K562 (cell line): Measurements from ENCODE around the gene PLEKHF1. TPM values are rescaled to one million over a fixed set of nuclear protein-coding genes. Genes with fewer than 3 reads are reported as not detected.
A peak's percentile ranks its signal among the peaks of the same experiment; 100 is the strongest.

ENCODE experiments used
- ARID1B ChIP-seq: fragments of 450-650 bp; IDR thresholded peaks from 2 replicates; pipeline ENCODE4 v1.6.1; 2016; ENCODE audit warnings: antibody characterized with exemption, mild to moderate bottlenecking, inconsistent platforms
- BDP1 ChIP-seq: IDR thresholded peaks from 3 replicates; pipeline ENCODE4 v1.6.1; 2011; ENCODE audit not compliant: insufficient read length, insufficient read depth
- CREB5 ChIP-seq: fragments of 250-450 bp; sonication (Bioruptor Pico); IDR thresholded peaks from 2 replicates; pipeline ENCODE4 v1.5.0; 2020; ENCODE audit warnings: mild to moderate bottlenecking
- FUS ChIP-seq: fragments of 200-400 bp; formaldehyde crosslinking; optimal IDR thresholded peaks from 2 replicates; pipeline ENCODE3; 2017; ENCODE audit warnings: low read depth, low read length
- GATA2 ChIP-seq: sonication (generic); formaldehyde crosslinking; IDR thresholded peaks from 2 replicates; pipeline ENCODE4 v1.4.0; 2020; ENCODE audit warnings: mild to moderate bottlenecking, missing genetic modification reagents
- LEF1 ChIP-seq: fragments of 450-650 bp; IDR thresholded peaks from 2 replicates; pipeline ENCODE4 v1.6.1; 2016; ENCODE audit warnings: mild to moderate bottlenecking
- MAFG ChIP-seq: fragments of 450-650 bp; conservative IDR thresholded peaks from 2 replicates; pipeline ENCODE4 v1.6.1; 2016; ENCODE audit warnings: missing genetic modification characterization, missing compliant biosample characterization
- NRF1 ChIP-seq, 2 experiments: fragments of 450-650 bp; IDR thresholded peaks in 1 of 2; conservative IDR thresholded peaks in 1 of 2; 2 replicates each; pipeline ENCODE4 v1.6.1; 2014; ENCODE audit warnings: mild to moderate bottlenecking in 2 of 2
- RBM14 ChIP-seq: fragments of 200-400 bp; formaldehyde crosslinking; IDR thresholded peaks from 2 replicates; pipeline ENCODE4 v1.6.1; 2018; ENCODE audit warnings: low read depth, mild to moderate bottlenecking, low read length, moderate library complexity, borderline replicate concordance; ENCODE audit not compliant: insufficient read depth
- SMAD4 ChIP-seq: fragments of 250-450 bp; sonication (Bioruptor Pico); conservative IDR thresholded peaks from 2 replicates; pipeline ENCODE4 v1.8.0; 2021; ENCODE audit warnings: inconsistent platforms, mild to moderate bottlenecking, moderate library complexity
- TAF7 ChIP-seq: fragments of 450-650 bp; IDR thresholded peaks from 2 replicates; pipeline ENCODE4 v1.6.1; 2016; ENCODE audit warnings: missing genetic modification characterization, missing compliant biosample characterization
- TAF9B ChIP-seq: fragments of 450-650 bp; IDR thresholded peaks from 2 replicates; pipeline ENCODE4 v1.6.1; 2018; ENCODE audit warnings: mild to moderate bottlenecking; ENCODE audit not compliant: partially characterized antibody
- ZNF282 ChIP-seq: sonication (generic); formaldehyde crosslinking; IDR thresholded peaks from 2 replicates; pipeline ENCODE4 v1.8.1; 2023; ENCODE audit warnings: missing genetic modification reagents
- ZNF354B ChIP-seq: fragments of 250-450 bp; sonication (Bioruptor Pico); IDR thresholded peaks from 2 replicates; pipeline ENCODE4 v1.4.0; 2020
- ZNF445 ChIP-seq: fragments of 250-450 bp; sonication (Bioruptor Pico); IDR thresholded peaks from 2 replicates; pipeline ENCODE4 v1.4.0; 2020; ENCODE audit warnings: low read depth, mild to moderate bottlenecking, moderate library complexity
- ZNF561 ChIP-seq: fragments of 450-650 bp; formaldehyde crosslinking; conservative IDR thresholded peaks from 2 replicates; pipeline ENCODE4 v1.4.0; 2020; ENCODE audit warnings: mild to moderate bottlenecking, moderate library complexity
- ZNF696 ChIP-seq: fragments of 250-450 bp; sonication (Bioruptor Pico); conservative IDR thresholded peaks from 2 replicates; pipeline ENCODE4 v1.4.0; 2020; ENCODE audit warnings: mild to moderate bottlenecking, moderate library complexity
- polyA plus RNA-seq, 8 experiments: library from polyadenylated mRNA; depleted of rRNA in 4 of 8; stranded (reverse) in 5 of 8; unstranded in 3 of 8; fragments of >200 nt; fragmentation: Nextera tagmentation in 2 of 8; fragmentation: Illumina TruSeq in 1 of 8; extraction: Ambion mirVana in 2 of 8; extraction: Trizol in 1 of 8; gene quantifications; 2 replicates each; pipeline versions ENCODE4 v1.2.1 to v1.2.3, GENCODE V29; 2011 to 2014; ENCODE audit warnings: inconsistent platforms in 1 of 8, missing spikeins in 1 of 8
- total RNA-seq, 7 experiments: library from RNA; depleted of rRNA in 6 of 7; stranded (reverse); fragments of >200 nt in 6 of 7; fragmentation: Illumina TruSeq in 2 of 7; extraction: Trizol in 2 of 7; gene quantifications; 2 replicates each; pipeline versions ENCODE4 v1.2.1 to v1.2.3, GENCODE V29; 2011 to 2021; ENCODE audit warnings: low replicate concordance in 1 of 7
- TF ChIP-seq, protein P1 (sequence below): fragments of 250-450 bp; sonication (Bioruptor Pico); IDR thresholded peaks from 2 replicates; pipeline ENCODE4 v1.5.0; 2021; ENCODE audit warnings: mild to moderate bottlenecking, moderate library complexity
- TF ChIP-seq, protein P2 (sequence below): fragments of 450-650 bp; IDR thresholded peaks from 2 replicates; pipeline ENCODE4 v1.6.1; 2017; ENCODE audit warnings: antibody characterized with exemption
- TF ChIP-seq, protein P3 (sequence below), 2 experiments: fragments of 200-800 bp in 1 of 2; sonication (Bioruptor generic) in 1 of 2; sonication (generic) in 1 of 2; formaldehyde crosslinking in 1 of 2; IDR thresholded peaks in 1 of 2; conservative IDR thresholded peaks in 1 of 2; 2 replicates each; pipeline versions ENCODE4 v1.5.0 to v1.6.1; 2016 to 2020; ENCODE audit warnings: missing compliant biosample characterization in 1 of 2, missing genetic modification characterization in 1 of 2, missing genetic modification reagents in 1 of 2

The PLEKHF1 gene
- total and polyA plus RNA-seq, 9 of the 15 experiments (the other 6 are each of a cell fraction or from before 2014, with no cell fraction given): 0.07 to 13.4 (median 3.9) TPM; not detected in 1

DNA sequence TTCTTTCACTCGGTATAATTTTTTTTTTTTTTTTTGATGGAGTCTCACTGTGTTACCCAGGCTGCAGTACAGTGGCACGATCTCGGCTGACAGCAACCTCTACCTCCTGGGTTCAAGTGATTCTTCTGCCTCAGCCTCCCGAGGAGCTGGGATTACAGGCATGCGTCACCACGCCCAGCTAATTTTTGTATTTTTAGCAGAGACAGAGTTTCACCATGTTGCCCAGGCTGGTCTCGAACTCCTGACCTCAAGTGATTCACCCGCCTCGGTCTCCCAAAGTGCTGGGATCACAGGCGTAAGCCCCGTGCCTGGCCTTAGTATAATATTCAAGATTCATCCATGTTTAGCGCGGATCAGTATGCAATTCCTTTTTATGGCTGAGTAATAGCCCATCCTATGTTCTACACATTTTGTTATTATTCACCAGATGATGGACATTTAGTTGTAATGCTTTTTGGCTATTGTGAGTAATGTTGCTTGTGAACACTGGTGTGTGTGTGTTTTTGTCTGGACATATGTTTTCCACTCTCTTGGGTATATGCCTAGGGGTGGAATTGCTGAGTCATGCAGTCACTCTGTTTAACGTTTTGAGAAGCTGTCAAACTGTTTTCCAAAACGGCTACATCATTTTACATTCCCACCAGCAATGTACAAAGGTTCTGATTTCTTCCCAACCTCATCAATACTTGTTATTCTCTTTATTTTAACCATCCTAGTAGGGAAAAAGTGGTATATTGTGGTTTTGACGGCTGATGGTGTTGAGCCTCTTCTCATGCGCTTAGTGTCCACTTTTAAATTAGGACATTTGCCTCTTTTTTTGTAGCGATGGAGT, 22.9 kb downstream of the PLEKHF1 start (continued):
- TF ChIP-seq, protein P1, sequence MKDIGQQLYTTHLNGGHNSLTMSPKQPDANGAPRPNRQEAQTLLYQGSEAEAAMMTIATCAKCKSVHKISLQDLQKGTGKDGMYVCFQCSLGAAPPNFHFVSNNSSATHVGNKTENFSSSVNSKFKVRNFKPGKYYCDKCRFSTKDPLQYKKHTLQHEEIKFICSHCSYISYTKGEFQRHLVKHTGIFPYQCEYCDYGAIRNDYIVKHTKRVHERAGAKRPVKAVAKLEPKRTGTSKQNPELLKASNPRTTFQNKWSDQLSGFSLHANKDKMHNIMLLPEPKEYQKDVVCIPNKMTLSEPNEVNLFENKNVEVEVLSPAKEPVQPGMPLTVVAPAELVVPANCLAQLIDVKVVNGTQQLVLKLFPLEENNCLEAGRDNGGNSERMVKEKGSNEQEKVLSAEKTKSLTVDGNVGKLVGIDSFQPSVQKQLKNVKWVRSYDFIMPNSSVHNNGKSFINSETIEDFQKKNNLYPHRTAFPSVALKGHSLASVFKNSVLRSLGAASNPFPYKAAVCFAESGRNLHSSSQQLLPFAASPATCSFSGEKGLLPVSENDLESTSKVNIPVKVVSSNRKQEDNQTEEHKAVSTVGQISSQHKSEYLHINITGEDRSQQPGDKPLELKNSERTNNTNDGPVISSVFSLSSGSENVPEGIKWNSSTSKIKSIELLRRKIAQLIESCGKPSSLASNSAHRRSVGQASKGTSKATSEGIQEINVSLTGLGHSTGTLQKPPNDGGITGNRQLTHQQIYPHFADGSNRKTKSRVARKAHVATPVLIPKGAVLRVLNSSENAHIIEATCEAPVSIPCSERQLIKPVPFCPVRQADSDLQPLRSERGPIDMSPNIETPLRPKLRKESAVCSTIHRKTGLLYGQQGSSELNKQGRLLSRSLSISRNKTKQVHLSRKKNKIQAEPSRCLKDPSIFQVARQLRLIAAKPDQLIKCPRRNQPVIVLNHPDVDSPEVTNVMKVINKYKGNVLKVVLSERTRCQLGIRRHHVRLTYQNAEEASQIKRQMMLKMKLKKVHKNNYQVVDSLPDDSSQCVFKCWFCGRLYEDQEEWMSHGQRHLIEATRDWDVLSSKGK (CRISPR knock-in tag): no peak
- TF ChIP-seq FUS: no peak
- no peak; the same call in 1 of the 2 replicates for TF ChIP-seq LEF1
- no peak for TF ChIP-seq TAF7 (tag)
- no peak for TF ChIP-seq GATA2 (CRISPR knock-in tag)
- no peak for TF ChIP-seq CREB5 (CRISPR knock-in tag)
- TF ChIP-seq TAF9B: no peak
- TF ChIP-seq ZNF561 (CRISPR knock-in tag): no peak
- TF ChIP-seq ZNF354B (CRISPR knock-in tag): no peak; the same call in 1 of the 2 replicates
- TF ChIP-seq ZNF696 (CRISPR knock-in tag): no peak
- no peak for TF ChIP-seq RBM14
- no peak for TF ChIP-seq ZNF445 (CRISPR knock-in tag)
- peak; percentile 78 for TF ChIP-seq ARID1B
- TF ChIP-seq, protein P2, sequence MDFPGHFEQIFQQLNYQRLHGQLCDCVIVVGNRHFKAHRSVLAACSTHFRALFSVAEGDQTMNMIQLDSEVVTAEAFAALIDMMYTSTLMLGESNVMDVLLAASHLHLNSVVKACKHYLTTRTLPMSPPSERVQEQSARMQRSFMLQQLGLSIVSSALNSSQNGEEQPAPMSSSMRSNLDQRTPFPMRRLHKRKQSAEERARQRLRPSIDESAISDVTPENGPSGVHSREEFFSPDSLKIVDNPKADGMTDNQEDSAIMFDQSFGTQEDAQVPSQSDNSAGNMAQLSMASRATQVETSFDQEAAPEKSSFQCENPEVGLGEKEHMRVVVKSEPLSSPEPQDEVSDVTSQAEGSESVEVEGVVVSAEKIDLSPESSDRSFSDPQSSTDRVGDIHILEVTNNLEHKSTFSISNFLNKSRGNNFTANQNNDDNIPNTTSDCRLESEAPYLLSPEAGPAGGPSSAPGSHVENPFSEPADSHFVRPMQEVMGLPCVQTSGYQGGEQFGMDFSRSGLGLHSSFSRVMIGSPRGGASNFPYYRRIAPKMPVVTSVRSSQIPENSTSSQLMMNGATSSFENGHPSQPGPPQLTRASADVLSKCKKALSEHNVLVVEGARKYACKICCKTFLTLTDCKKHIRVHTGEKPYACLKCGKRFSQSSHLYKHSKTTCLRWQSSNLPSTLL: no peak
- peak; percentile 62 for TF ChIP-seq SMAD4
- TF ChIP-seq, protein P3, sequence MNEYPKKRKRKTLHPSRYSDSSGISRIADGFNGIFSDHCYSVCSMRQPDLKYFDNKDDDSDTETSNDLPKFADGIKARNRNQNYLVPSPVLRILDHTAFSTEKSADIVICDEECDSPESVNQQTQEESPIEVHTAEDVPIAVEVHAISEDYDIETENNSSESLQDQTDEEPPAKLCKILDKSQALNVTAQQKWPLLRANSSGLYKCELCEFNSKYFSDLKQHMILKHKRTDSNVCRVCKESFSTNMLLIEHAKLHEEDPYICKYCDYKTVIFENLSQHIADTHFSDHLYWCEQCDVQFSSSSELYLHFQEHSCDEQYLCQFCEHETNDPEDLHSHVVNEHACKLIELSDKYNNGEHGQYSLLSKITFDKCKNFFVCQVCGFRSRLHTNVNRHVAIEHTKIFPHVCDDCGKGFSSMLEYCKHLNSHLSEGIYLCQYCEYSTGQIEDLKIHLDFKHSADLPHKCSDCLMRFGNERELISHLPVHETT (CRISPR knock-in tag; conservative IDR thresholded peaks at IDR 0.05 in 1 of 2, IDR thresholded peaks at IDR 0.05 in 1 of 2): peak in 1 of 2 experiments; percentile 60; a peak in 2 of 4 replicates
- peak; percentile 100 for TF ChIP-seq MAFG
- 0 out of 4 replicates have a peak, but pooled peaks of 1 of the 2 experiments have one; percentile 18 for TF ChIP-seq NRF1 (conservative IDR thresholded peaks at IDR 0.05 in 1 of 2, IDR thresholded peaks at IDR 0.05 in 1 of 2)
- TF ChIP-seq BDP1: no peak
- TF ChIP-seq ZNF282 (CRISPR knock-in tag): no peak
